GM21367 (cell line): ENCODE measurements around the gene COX17.
A peak's percentile ranks its signal among the peaks of the same experiment; 100 is the strongest.
"Not testable (repeated sequence)": the region's sequence is repeated elsewhere in the genome, so short reads cannot be mapped to it uniquely, and the experiment has no call there.

ENCODE experiments used
- ATAC-seq: cut with Tn5 transposase; IDR thresholded peaks from one replicate; pipeline ENCODE4 v1.9.1; 2021; ENCODE audit not compliant: unreplicated experiment

COX17 gene

GRCh38 chr3:119676771-119677640 is at the start of gene COX17:
COX17 (minus strand) TSS chr3:119677406; CDS start chr3:119677310, 96 bp downstream.
- ATAC-seq, result peak; percentile 85

GRCh38 chr3:119726909-119727308 is 49.7 kb upstream of the COX17 start:
- ATAC-seq, result no peak

- no peak for ATAC-seq
Observed at GRCh38 chr3:119723022-119723421, 45.8 kb upstream of the COX17 start.

- no peak for ATAC-seq
Observed at GRCh38 chr3:119717520-119717919, 40.3 kb upstream of the COX17 start.

GRCh38 chr3:119716998-119717397 is 39.8 kb upstream of the COX17 start:
- no peak for ATAC-seq

GRCh38 chr3:119715105-119715504 is 37.9 kb upstream of the COX17 start:
- no peak for ATAC-seq

- ATAC-seq, result no peak
Observed at GRCh38 chr3:119703820-119704531, 26.8 kb upstream of the COX17 start.

GRCh38 chr3:119702530-119703527 is 25.6 kb upstream of the COX17 start, which contains the start of gene CFAP91:
CFAP91 (plus strand) TSS chr3:119703022; CDS start chr3:119703099, 77 bp downstream.
- peak; percentile 89 for ATAC-seq

- ATAC-seq, result no peak
Observed at GRCh38 chr3:119700920-119701734, 23.9 kb upstream of the COX17 start.

- ATAC-seq, result no peak
Observed at GRCh38 chr3:119700269-119700919, 23.2 kb upstream of the COX17 start.

GRCh38 chr3:119697394-119697793 is 20.2 kb upstream of the COX17 start:
- ATAC-seq, result no peak

GRCh38 chr3:119695480-119695879 is 18.3 kb upstream of the COX17 start:
- no peak for ATAC-seq

- no peak for ATAC-seq
Observed at GRCh38 chr3:119690043-119690656, 12.9 kb upstream of the COX17 start.

GRCh38 chr3:119683421-119683820 is 6.2 kb upstream of the COX17 start:
- no peak for ATAC-seq

- ATAC-seq, result no peak
Observed at GRCh38 chr3:119681279-119681678, 4.1 kb upstream of the COX17 start.

GRCh38 chr3:119679874-119680273 is 2.7 kb upstream of the COX17 start:
- no peak for ATAC-seq

- not testable (repeated sequence) for ATAC-seq
Observed at GRCh38 chr3:119678209-119678608, 1.0 kb upstream of the COX17 start.

- ATAC-seq, result no peak
Observed at GRCh38 chr3:119677641-119677934, 382 bp upstream of the COX17 start.

- no peak for ATAC-seq
Observed at GRCh38 chr3:119676020-119676419, 1.2 kb downstream of the COX17 start.
